IgD-negative memory B cell (primary cell): ENCODE results near the gene RGL1. TPM values are rescaled to one million over a fixed set of nuclear protein-coding genes. Genes with fewer than 3 reads are reported as not detected.
A peak's percentile ranks its signal among the peaks of the same experiment; 100 is the strongest.

ENCODE experiments used
- H3K27ac Mint-ChIP-seq, 3 donors: one replicate each; pipeline ENCODE4 v1.8.0; 2020 to 2022; ENCODE audit warnings: mild to moderate bottlenecking in 3 of 3, mixed read lengths in 3 of 3, moderate library complexity in 1 of 3
- H3K27me3 Mint-ChIP-seq: one replicate; pipeline ENCODE4 v1.8.0; 2021; ENCODE audit warnings: mixed read lengths
- H3K36me3 Mint-ChIP-seq: one replicate; pipeline ENCODE4 v1.8.0; 2020; ENCODE audit warnings: mild to moderate bottlenecking, mixed read lengths
- H3K4me1 Mint-ChIP-seq, 3 donors: one replicate each; pipeline ENCODE4 v1.8.0; 2020 to 2022; ENCODE audit warnings: mixed read lengths in 3 of 3, mild to moderate bottlenecking in 1 of 3
- H3K4me3 Mint-ChIP-seq, 4 donors: one replicate each; pipeline ENCODE4 v1.8.0; 2020 to 2022; ENCODE audit warnings: mild to moderate bottlenecking in 4 of 4, mixed read lengths in 4 of 4, moderate library complexity in 3 of 4
- H3K9me3 Mint-ChIP-seq, 3 donors: one replicate each; pipeline ENCODE4 v1.8.0; 2020 to 2021; ENCODE audit warnings: mixed read lengths in 3 of 3, mild to moderate bottlenecking in 1 of 3
- polyA plus RNA-seq: library from polyadenylated mRNA; unstranded; fragments of 300-500 nt; fragmentation: Illumina TruSeq; gene quantifications from one replicate; pipeline ENCODE4 v1.2.3, GENCODE V29; 2021

Gene RGL1
- polyA plus RNA-seq, 1 donor from 2014 or later, result not detected

- Mint-ChIP-seq H3K9me3 (peaks cover 0 to 2% (median 0%) of the 10 kb centered on the region in 3 donors), H3K4me3 (no peak overlapping the region), H3K27me3 (no peaks in the 10 kb centered on the region), H3K4me1 (peaks cover 11 to 13% (median 11%) of the 10 kb centered on the region in 3 donors), H3K36me3 (no peaks in the 10 kb centered on the region), H3K27ac (no peak overlapping the region)
Measured at GRCh38 chr1:183893561-183894289, 88.8 kb downstream of the RGL1 start.

- no peaks in the 10 kb centered on the region for H3K36me3 Mint-ChIP-seq
- H3K4me1 Mint-ChIP-seq, result peaks cover 11 to 13% (median 11%) of the 10 kb centered on the region in 3 donors
- H3K27me3 Mint-ChIP-seq, result no peaks in the 10 kb centered on the region
- H3K9me3 Mint-ChIP-seq, result peaks cover 0 to 2% (median 0%) of the 10 kb centered on the region in 3 donors
- H3K27ac Mint-ChIP-seq, result no peak overlapping the region
- no peak overlapping the region for H3K4me3 Mint-ChIP-seq
Measured at GRCh38 chr1:183894290-183894565, 89.3 kb downstream of the RGL1 start.

GRCh38 chr1:183896466-183897048 is 91.6 kb downstream of the RGL1 start:
- H3K27me3 Mint-ChIP-seq, result no peaks in the 10 kb centered on the region
- peaks cover 2% of the 10 kb centered on the region for H3K36me3 Mint-ChIP-seq
- peaks cover 0 to 2% (median 0%) of the 10 kb centered on the region in 3 donors for H3K9me3 Mint-ChIP-seq
- peaks cover 11 to 13% (median 11%) of the 10 kb centered on the region in 3 donors for H3K4me1 Mint-ChIP-seq
- no peak overlapping the region for H3K4me3 Mint-ChIP-seq
- no peak overlapping the region for H3K27ac Mint-ChIP-seq

GRCh38 chr1:183898001-183898396 is 93.1 kb downstream of the RGL1 start:
- Mint-ChIP-seq H3K36me3 (peaks cover 2% of the 10 kb centered on the region), H3K27me3 (no peaks in the 10 kb centered on the region), H3K4me1 (peaks cover 12 to 17% (median 14%) of the 10 kb centered on the region in 3 donors), H3K4me3 (peak overlapping the region in 1 of 4 donors; percentile 71), H3K9me3 (peaks cover 0 to 2% (median 0%) of the 10 kb centered on the region in 3 donors), H3K27ac (no peak overlapping the region)

- H3K36me3 Mint-ChIP-seq, result peaks cover 2% of the 10 kb centered on the region
- H3K9me3 Mint-ChIP-seq, result peaks cover 0 to 2% (median 0%) of the 10 kb centered on the region in 3 donors
- H3K4me3 Mint-ChIP-seq, result no peak overlapping the region
- no peak overlapping the region for H3K27ac Mint-ChIP-seq
- peaks cover 15 to 17% (median 17%) of the 10 kb centered on the region in 3 donors for H3K4me1 Mint-ChIP-seq
- H3K27me3 Mint-ChIP-seq, result no peaks in the 10 kb centered on the region
Measured at GRCh38 chr1:183898610-183899009, 93.7 kb downstream of the RGL1 start.

GRCh38 chr1:183901748-183902330 is 96.9 kb downstream of the RGL1 start:
- no peaks in the 10 kb centered on the region for H3K27me3 Mint-ChIP-seq
- H3K36me3 Mint-ChIP-seq, result peaks cover 2% of the 10 kb centered on the region
- H3K27ac Mint-ChIP-seq, result no peak overlapping the region
- no peak overlapping the region for H3K4me3 Mint-ChIP-seq
- H3K9me3 Mint-ChIP-seq, result no peaks in the 10 kb centered on the region
- peaks cover 11 to 12% (median 12%) of the 10 kb centered on the region in 3 donors for H3K4me1 Mint-ChIP-seq

- Mint-ChIP-seq H3K36me3 (peaks cover 2% of the 10 kb centered on the region), H3K4me1 (peaks cover 5 to 7% (median 6%) of the 10 kb centered on the region in 3 donors), H3K9me3 (no peaks in the 10 kb centered on the region), H3K27ac (no peak overlapping the region), H3K4me3 (no peak overlapping the region), H3K27me3 (no peaks in the 10 kb centered on the region)
Measured at GRCh38 chr1:183903101-183903500, 98.2 kb downstream of the RGL1 start.

GRCh38 chr1:183905508-183906113 is 100.7 kb downstream of the RGL1 start:
- no peak overlapping the region for H3K27ac Mint-ChIP-seq
- H3K27me3 Mint-ChIP-seq, result no peaks in the 10 kb centered on the region
- no peak overlapping the region for H3K4me3 Mint-ChIP-seq

GRCh38 chr1:183907070-183907469 is 102.2 kb downstream of the RGL1 start:
- H3K27me3 Mint-ChIP-seq, result no peaks in the 10 kb centered on the region
- H3K36me3 Mint-ChIP-seq, result no peaks in the 10 kb centered on the region
- no peak overlapping the region for H3K27ac Mint-ChIP-seq
- H3K4me1 Mint-ChIP-seq, result peaks cover 17 to 19% (median 18%) of the 10 kb centered on the region in 3 donors
- H3K9me3 Mint-ChIP-seq, result no peaks in the 10 kb centered on the region
- H3K4me3 Mint-ChIP-seq, result no peak overlapping the region

More at GRCh38 chr1:183905508-183906113, 100.7 kb downstream of the RGL1 start:
- H3K4me1 Mint-ChIP-seq, result peaks cover 6 to 8% (median 7%) of the 10 kb centered on the region in 3 donors
- H3K36me3 Mint-ChIP-seq, result no peaks in the 10 kb centered on the region
- no peaks in the 10 kb centered on the region for H3K9me3 Mint-ChIP-seq

- peaks cover 23 to 26% (median 25%) of the 10 kb centered on the region in 3 donors for H3K4me1 Mint-ChIP-seq
- H3K27me3 Mint-ChIP-seq, result no peaks in the 10 kb centered on the region
- H3K9me3 Mint-ChIP-seq, result no peaks in the 10 kb centered on the region
- no peak overlapping the region for H3K4me3 Mint-ChIP-seq
- H3K36me3 Mint-ChIP-seq, result no peaks in the 10 kb centered on the region
- H3K27ac Mint-ChIP-seq, result no peak overlapping the region
Measured at GRCh38 chr1:183908079-183908478, 103.2 kb downstream of the RGL1 start.

- Mint-ChIP-seq H3K27me3 (no peaks in the 10 kb centered on the region), H3K36me3 (no peaks in the 10 kb centered on the region), H3K4me1 (peaks cover 18 to 33% (median 25%) of the 10 kb centered on the region in 3 donors), H3K4me3 (no peak overlapping the region), H3K27ac (no peak overlapping the region), H3K9me3 (no peaks in the 10 kb centered on the region)
Measured at GRCh38 chr1:183909672-183910071, 104.8 kb downstream of the RGL1 start.

GRCh38 chr1:183910845-183911244 is 105.9 kb downstream of the RGL1 start:
- peak overlapping the region in 1 of 4 donors; percentile 9 for H3K4me3 Mint-ChIP-seq
- H3K4me1 Mint-ChIP-seq, result peaks cover 18 to 33% (median 26%) of the 10 kb centered on the region in 3 donors
- no peaks in the 10 kb centered on the region for H3K27me3 Mint-ChIP-seq
- H3K36me3 Mint-ChIP-seq, result no peaks in the 10 kb centered on the region
- H3K9me3 Mint-ChIP-seq, result no peaks in the 10 kb centered on the region
- H3K27ac Mint-ChIP-seq, result peak overlapping the region in 2 of 3 donors; percentile 13 to 38

GRCh38 chr1:183911285-183911684 is 106.4 kb downstream of the RGL1 start:
- H3K4me1 Mint-ChIP-seq, result peaks cover 21 to 33% (median 29%) of the 10 kb centered on the region in 3 donors
- H3K27ac Mint-ChIP-seq, result peak overlapping the region in 2 of 3 donors; percentile 13 to 27
- H3K36me3 Mint-ChIP-seq, result no peaks in the 10 kb centered on the region
- H3K4me3 Mint-ChIP-seq, result peak overlapping the region in 1 of 4 donors; percentile 67
- no peaks in the 10 kb centered on the region for H3K9me3 Mint-ChIP-seq
- H3K27me3 Mint-ChIP-seq, result no peaks in the 10 kb centered on the region

- no peaks in the 10 kb centered on the region for H3K27me3 Mint-ChIP-seq
- H3K27ac Mint-ChIP-seq, result peak overlapping the region in 1 of 3 donors; percentile 25
- peaks cover 21 to 33% (median 29%) of the 10 kb centered on the region in 3 donors for H3K4me1 Mint-ChIP-seq
- H3K4me3 Mint-ChIP-seq, result peak overlapping the region in 1 of 4 donors; percentile 29
- no peaks in the 10 kb centered on the region for H3K9me3 Mint-ChIP-seq
- H3K36me3 Mint-ChIP-seq, result no peaks in the 10 kb centered on the region
Measured at GRCh38 chr1:183912265-183912886, 107.5 kb downstream of the RGL1 start.

- Mint-ChIP-seq H3K27ac (no peak overlapping the region), H3K36me3 (no peaks in the 10 kb centered on the region), H3K4me3 (no peak overlapping the region)
Measured at GRCh38 chr1:183913567-183913993, 108.7 kb downstream of the RGL1 start.

More at GRCh38 chr1:183913567-183913993, 108.7 kb downstream of the RGL1 start:
- H3K4me1 Mint-ChIP-seq, result peaks cover 21 to 33% (median 29%) of the 10 kb centered on the region in 3 donors
- no peaks in the 10 kb centered on the region for H3K27me3 Mint-ChIP-seq
- no peaks in the 10 kb centered on the region for H3K9me3 Mint-ChIP-seq
